Tibial nerve (tissue), 4 donors: Measurements from ENCODE around the gene RREB1.
"Not testable (repeated sequence)": the region's sequence is repeated elsewhere in the genome, so short reads cannot be mapped to it uniquely, and the experiment has no call there.

ENCODE experiments used
- EP300 ChIP-seq, 2 donors: sonication (generic); formaldehyde crosslinking; IDR thresholded peaks; one replicate each; pipeline ENCODE4 v1.6.1; 2017; ENCODE audit warnings: antibody characterized with exemption in 2 of 2, mild to moderate bottlenecking in 1 of 2
- POLR2A ChIP-seq, 2 donors: fragments of 450-650 bp; IDR thresholded peaks; one replicate each; pipeline ENCODE4 v1.6.1; 2017; ENCODE audit warnings: antibody characterized with exemption in 2 of 2, mild to moderate bottlenecking in 2 of 2, moderate library complexity in 2 of 2
- TF ChIP-seq, protein P1 (sequence below), 5 experiments: fragments of 200-600 bp in 3 of 5; fragments of 450-650 bp in 2 of 5; sonication (generic) in 3 of 5; IDR thresholded peaks; one replicate each; pipeline ENCODE4 v1.5.1; 2016 to 2019; ENCODE audit warnings: antibody characterized with exemption in 5 of 5, mild to moderate bottlenecking in 3 of 5, moderate library complexity in 2 of 5

DNA sequence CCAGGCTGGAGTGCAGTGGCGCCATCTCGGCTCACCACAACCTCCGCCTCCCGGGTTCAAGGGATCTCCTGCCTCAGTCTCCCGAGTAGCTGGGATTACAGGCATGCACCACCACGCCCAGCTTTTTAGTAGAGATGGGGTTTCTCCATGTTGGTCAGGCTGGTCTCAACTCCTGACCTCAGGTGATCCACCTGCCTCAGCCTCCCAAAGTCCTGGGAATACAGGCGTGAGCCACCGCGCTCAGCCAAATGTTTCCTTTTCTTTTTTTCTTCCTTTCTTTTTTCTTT, 155.7 kb downstream of the RREB1 start:
- TF ChIP-seq EP300, POLR2A (IDR thresholded peaks at IDR 0.05): not testable (repeated sequence)
- TF ChIP-seq, protein P1, sequence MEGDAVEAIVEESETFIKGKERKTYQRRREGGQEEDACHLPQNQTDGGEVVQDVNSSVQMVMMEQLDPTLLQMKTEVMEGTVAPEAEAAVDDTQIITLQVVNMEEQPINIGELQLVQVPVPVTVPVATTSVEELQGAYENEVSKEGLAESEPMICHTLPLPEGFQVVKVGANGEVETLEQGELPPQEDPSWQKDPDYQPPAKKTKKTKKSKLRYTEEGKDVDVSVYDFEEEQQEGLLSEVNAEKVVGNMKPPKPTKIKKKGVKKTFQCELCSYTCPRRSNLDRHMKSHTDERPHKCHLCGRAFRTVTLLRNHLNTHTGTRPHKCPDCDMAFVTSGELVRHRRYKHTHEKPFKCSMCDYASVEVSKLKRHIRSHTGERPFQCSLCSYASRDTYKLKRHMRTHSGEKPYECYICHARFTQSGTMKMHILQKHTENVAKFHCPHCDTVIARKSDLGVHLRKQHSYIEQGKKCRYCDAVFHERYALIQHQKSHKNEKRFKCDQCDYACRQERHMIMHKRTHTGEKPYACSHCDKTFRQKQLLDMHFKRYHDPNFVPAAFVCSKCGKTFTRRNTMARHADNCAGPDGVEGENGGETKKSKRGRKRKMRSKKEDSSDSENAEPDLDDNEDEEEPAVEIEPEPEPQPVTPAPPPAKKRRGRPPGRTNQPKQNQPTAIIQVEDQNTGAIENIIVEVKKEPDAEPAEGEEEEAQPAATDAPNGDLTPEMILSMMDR (IDR thresholded peaks at IDR 0.05), result not testable (repeated sequence)
